ENCODE data around the gene BOD1L1.

Gene BOD1L1

GRCh38 chr4:13618212-13618806, 9.2 kb downstream of the BOD1L1 start:
- Histone ChIP-seq H3K27me3 (ENCODE audit: insufficient read depth, low read length) (no peaks in the 10 kb centered on the region), H3K4me3 (ENCODE audit: low read depth, low read length, poor library complexity, severe bottlenecking) (no peak overlapping the region), H3K4me2 (ENCODE audit: low read length) (no peak overlapping the region), H3K36me3 (ENCODE audit: insufficient read depth, low read length) (peaks cover 28% of the 10 kb centered on the region), H3F3A (ENCODE audit: insufficient read depth, low read length) (no peaks in the 10 kb centered on the region), H4K20me1 (ENCODE audit: insufficient read depth, low read length) (no peaks in the 10 kb centered on the region), H3K27ac (ENCODE audit: low read depth, low read length, poor library complexity, severe bottlenecking) (no peak overlapping the region), H3K4me1 (ENCODE audit: insufficient read depth, low read length, severe bottlenecking) (peaks cover 16% of the 10 kb centered on the region), H3K9me2 (ENCODE audit: low read depth, low read length) (no peaks in the 10 kb centered on the region), H3K79me2 (ENCODE audit: insufficient read depth, low read length) (no peaks in the 10 kb centered on the region), H2AFZ (ENCODE audit: low read length) (no peak overlapping the region), H3K9me3 (ENCODE audit: low read length) (no peaks in the 10 kb centered on the region), H3K9ac (ENCODE audit: low read length) (no peak overlapping the region)
- TF ChIP-seq CTCF (IDR thresholded peaks at IDR 0.05; ENCODE audit: low read length) (no peak), EZH2 (IDR thresholded peaks at IDR 0.05; ENCODE audit: borderline replicate concordance, low read length) (no peak)

- H3K4me2 ChIP-seq (ENCODE audit: low read length): no peak overlapping the region
- no peak overlapping the region for H2AFZ ChIP-seq (ENCODE audit: low read length)
- no peak overlapping the region for H3K4me3 ChIP-seq (ENCODE audit: low read depth, low read length, poor library complexity, severe bottlenecking)
- H3K9me3 ChIP-seq (ENCODE audit: low read length): no peaks in the 10 kb centered on the region
- peaks cover 33% of the 10 kb centered on the region for H3K36me3 ChIP-seq (ENCODE audit: insufficient read depth, low read length)
- no peak overlapping the region for H3K27ac ChIP-seq (ENCODE audit: low read depth, low read length, poor library complexity, severe bottlenecking)
- H3K27me3 ChIP-seq (ENCODE audit: insufficient read depth, low read length): no peaks in the 10 kb centered on the region
- H3K79me2 ChIP-seq (ENCODE audit: insufficient read depth, low read length): no peaks in the 10 kb centered on the region
- no peak overlapping the region for H3K9ac ChIP-seq (ENCODE audit: low read length)
- no peak for TF ChIP-seq EZH2 (IDR thresholded peaks at IDR 0.05; ENCODE audit: borderline replicate concordance, low read length)
- TF ChIP-seq CTCF (IDR thresholded peaks at IDR 0.05; ENCODE audit: low read length): no peak
- H3K9me2 ChIP-seq (ENCODE audit: low read depth, low read length): no peaks in the 10 kb centered on the region
- no peaks in the 10 kb centered on the region for H4K20me1 ChIP-seq (ENCODE audit: insufficient read depth, low read length)
- peaks cover 16% of the 10 kb centered on the region for H3K4me1 ChIP-seq (ENCODE audit: insufficient read depth, low read length, severe bottlenecking)
- H3F3A ChIP-seq (ENCODE audit: insufficient read depth, low read length): no peaks in the 10 kb centered on the region
Measured at GRCh38 chr4:13617801-13618200, 9.7 kb downstream of the BOD1L1 start.

GRCh38 chr4:13616597-13616996, 10.9 kb downstream of the BOD1L1 start:
- Histone ChIP-seq H3F3A (ENCODE audit: insufficient read depth, low read length) (no peaks in the 10 kb centered on the region), H3K36me3 (ENCODE audit: insufficient read depth, low read length) (peaks cover 43% of the 10 kb centered on the region), H4K20me1 (ENCODE audit: insufficient read depth, low read length) (no peaks in the 10 kb centered on the region), H3K9me2 (ENCODE audit: low read depth, low read length) (no peaks in the 10 kb centered on the region), H3K27me3 (ENCODE audit: insufficient read depth, low read length) (no peaks in the 10 kb centered on the region), H3K79me2 (ENCODE audit: insufficient read depth, low read length) (no peaks in the 10 kb centered on the region), H3K9ac (ENCODE audit: low read length) (no peak overlapping the region), H3K9me3 (ENCODE audit: low read length) (no peaks in the 10 kb centered on the region), H3K4me2 (ENCODE audit: low read length) (no peak overlapping the region), H3K27ac (ENCODE audit: low read depth, low read length, poor library complexity, severe bottlenecking) (no peak overlapping the region), H3K4me3 (ENCODE audit: low read depth, low read length, poor library complexity, severe bottlenecking) (no peak overlapping the region), H3K4me1 (ENCODE audit: insufficient read depth, low read length, severe bottlenecking) (peaks cover 27% of the 10 kb centered on the region), H2AFZ (ENCODE audit: low read length) (no peak overlapping the region)
- TF ChIP-seq CTCF (IDR thresholded peaks at IDR 0.05; ENCODE audit: low read length) (no peak), EZH2 (IDR thresholded peaks at IDR 0.05; ENCODE audit: borderline replicate concordance, low read length) (no peak)
